Posterior cingulate gyrus (tissue), 11 donors: ENCODE results near the gene IER5.
A peak's percentile ranks its signal among the peaks of the same experiment; 100 is the strongest.

Source experiments
- DNase-seq, 10 donors: peaks; one replicate each; pipeline versions ENCODE4 v3.0.0 to v3.0.0-alpha.2; 2020 to 2021; ENCODE audit warnings: mixed read lengths in 3 of 10
- intact Hi-C: fragments of 100-400 bp; cut with DNase I; formaldehyde crosslinking; loops from one replicate; pipeline ENCODE4 v1.15.1; 2023

The IER5 gene

DNA sequence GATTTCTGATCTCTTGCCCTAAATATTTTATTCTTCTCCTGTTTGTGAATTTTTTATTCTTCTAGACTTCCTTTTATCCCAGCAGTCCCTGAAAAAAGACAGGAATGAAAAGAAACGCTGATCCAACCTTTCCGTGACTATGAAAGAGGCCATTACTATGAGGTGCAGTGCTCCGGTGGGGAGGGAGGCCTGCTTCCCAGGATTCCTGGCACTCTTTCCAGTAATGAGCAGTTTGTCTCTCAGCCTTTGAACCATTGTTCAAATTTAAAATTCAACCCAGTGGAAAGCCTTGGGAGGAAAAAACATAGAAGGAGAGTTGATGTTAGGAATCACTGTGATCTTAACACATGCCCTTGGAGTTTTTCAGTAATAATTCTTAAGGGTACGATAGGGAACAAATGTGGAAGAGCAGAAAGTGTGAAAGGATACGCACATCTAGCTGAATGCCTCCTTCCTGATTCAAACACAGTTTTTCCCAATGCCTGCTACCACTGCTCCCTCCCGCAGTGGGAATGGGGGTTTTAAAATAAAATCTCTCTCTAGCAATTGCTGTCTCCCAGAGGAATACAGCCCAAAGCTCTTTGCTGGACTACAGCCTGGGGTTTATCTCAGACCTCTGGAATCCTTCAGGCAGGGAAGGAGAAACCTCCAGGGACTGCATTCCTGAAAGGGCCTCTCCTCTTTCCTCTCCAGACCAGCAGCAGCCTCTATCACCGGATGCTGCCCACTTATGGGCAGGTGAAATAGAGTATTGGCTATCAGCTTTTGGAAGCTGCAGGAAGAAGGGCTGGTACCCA, 6.1 kb downstream of the IER5 start:
- no peak for DNase-seq
- intact Hi-C loops = no loop called here

DNA sequence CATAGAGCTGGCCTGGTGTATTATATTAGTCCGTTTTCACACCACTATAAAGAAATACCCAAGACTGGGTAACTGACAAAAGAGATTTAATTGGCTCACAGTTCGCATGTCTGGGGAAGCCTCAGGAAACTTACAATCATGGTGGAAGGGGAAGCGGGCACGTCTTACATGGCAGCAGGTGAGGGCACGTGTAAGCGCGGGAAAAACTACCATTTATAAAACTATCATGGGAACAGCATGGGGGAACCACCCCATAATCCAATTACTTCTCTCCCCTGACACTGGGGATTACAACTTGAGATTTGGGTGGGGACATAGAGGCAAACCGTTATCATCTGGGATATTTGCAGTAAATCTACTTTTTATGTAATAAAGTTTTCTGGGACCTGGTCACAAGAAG, 6.8 kb downstream of the IER5 start:
- intact Hi-C loops = no loop called here
- DNase-seq = no peak

DNA sequence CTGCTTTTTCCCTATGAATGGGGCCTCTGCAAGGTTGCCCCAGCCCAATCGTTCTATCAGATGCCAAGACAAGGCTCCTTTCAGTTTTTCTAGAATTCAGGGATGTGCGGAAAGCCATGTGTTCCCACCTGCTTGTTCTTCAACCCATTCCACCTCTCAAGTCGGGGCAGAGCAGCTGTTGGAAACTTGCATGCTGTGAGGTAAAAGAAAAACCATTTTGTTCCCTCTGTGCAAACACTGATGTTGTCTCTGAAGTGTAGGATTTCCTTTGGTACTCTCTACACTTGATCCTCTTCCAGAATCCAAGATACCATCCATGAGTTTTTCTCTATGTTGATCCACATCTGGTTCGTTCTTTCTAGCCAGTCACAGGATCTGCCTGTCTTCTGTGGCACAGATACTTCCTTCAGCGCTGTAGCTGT, 7.3 kb downstream of the IER5 start:
- intact Hi-C loops = no loop called here
- no peak for DNase-seq

DNA sequence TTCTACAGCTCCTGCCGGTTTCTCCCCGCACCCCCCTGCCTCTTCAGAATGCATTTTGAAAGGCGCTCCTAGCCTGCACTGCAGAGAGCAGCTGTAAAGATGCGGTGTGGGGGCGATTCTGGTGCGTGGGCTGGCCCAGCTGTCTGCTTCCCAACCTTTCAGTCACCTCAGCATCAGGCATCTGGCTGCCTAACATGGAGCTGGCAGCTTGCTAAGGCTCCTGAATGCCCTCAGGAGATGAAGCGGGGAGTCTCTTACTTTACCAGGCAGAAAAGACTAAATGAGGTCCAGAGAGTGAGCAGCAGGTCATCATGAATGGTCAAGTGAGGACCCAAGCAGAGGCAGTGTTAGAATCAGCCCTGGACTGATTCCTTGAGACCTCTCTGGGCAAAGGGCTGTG, 8.7 kb downstream of the IER5 start:
- intact Hi-C loops = no loop called here
- DNase-seq = peak in 8 of 10 donors; percentile 37 to 92 (median 61)

DNA sequence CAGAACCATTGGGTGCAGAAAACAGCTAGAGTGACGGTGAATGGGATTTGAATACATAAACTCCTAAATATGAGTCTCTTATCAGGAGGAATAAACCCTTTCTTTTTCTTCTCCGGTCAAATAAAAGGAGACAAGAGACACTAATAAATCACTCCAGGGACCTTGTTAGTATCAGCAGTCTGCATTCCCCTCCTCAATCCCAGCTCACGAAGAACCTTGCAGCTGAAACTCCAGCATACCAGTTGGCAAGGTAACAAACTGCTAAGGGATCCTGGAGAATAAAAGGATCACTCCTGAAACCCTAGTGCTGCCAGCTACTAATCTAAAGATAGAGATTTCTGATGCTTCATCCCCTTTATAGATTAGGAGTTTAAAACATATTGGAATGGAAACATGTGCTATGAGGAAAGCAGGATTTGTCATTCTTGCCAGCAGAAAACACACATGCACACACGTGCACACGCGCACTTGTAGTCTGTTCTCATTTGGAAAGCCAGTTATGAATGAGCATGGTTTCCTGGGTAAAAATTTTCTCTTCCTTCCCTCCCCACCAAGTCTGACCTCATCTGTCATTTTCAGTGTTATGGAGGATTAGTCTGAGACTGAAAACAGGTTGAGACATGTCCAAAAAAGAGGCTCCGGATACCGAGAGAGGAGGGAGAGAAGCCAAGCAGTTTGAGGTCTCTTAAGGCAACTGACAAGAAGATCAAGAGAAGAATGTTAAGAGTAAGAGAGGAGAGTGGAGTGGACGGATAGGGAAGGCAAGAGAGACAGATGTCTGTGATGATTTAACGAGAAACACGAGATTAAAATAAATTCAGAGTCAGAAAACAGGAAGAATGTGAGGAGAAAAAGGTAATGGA, 10.9 kb downstream of the IER5 start:
- DNase-seq = no peak
- intact Hi-C loops = no loop called here

DNA sequence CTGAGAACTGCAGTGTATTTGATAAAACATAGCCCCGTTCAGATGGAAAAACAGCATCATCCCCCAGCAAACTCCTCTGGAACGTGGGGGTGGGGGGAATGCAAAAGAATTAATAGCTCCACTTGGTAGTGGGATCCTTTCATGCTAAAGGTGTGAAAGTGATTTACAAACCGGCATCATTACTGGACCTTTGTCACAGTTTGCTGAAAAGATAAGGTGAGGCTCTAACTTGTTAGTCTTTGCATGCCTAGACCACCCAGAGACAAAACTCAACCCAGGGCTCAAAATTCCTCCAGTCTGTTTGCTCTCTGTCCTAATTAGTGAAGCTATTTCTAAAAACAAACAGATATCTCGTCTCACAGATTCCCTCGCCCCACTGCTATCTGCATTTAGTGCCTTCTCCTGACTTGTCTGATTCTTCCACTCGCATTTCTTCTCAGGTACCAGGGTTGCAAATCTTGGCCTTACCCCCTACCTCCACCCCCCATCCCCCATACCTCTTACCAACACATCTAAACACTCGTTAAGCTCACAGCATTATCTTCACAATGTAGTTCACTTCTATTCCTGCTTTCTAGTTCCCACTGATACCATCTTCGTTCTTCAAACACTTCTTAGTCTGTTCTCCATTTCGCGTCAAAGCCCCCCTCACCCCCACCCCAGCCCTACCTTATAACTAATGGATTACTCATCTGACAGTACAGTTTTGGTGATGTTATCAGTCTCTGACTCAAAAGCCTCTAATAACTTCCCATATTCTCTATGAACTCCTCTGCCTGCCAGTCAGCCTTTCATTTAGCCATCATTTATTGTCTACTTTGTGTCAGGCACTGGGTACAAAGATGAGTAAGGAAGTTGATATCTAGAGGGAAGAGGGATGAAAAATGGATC, 11.8 kb downstream of the IER5 start:
- intact Hi-C loops = no loop called here
- DNase-seq = no peak

DNA sequence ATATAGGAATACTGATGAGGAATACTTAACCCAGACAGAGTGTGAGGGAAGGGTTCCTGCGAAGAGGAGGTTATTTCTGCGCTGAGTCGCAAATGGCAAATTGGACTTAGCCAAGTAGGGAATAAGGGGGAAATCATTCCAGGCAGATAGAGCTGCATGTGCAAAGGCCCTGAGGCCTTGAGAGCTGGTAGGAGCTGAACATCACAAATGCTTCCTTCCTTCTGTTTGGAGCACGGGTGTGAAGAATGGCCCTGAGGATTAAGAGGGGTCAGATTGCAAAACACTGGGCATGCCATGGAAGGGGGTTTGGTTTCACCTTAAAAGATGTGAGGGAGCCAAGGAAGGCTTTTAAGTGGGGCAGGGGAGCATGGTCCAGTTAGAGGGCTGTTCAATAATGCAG, 12.4 kb downstream of the IER5 start:
- DNase-seq = no peak
- intact Hi-C loops = no loop called here

DNA sequence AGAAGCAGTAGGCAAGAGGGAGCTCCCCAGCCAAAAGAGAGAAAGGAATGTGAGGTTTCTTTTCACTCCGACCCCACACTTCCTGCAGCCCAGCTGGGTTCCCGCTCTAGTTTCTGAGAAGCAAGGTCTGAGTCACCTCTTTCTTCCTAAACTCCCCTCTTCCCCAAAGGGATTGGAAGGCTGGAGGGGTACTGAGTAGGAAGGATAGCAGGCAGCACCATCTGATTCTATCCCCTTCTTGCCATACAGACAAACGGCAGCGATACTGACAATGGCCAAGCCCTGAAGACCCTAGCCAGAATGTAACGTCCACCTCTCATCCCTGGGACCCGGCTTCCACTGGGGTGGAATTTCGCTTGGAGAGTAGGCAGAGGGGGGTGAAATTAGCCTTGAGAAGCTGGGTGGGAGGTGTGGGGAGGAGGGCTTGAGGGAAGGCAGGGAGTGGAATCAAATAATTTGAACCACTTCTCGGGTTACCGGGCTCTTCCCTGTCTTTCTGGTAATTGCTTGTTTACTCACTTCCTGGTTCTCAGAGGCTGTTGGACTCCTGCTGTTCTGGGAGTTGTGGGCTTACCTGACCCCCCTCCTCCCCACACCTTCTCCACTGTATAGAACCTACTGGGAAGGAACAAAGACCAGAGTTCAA, 13.2 kb downstream of the IER5 start:
- peak in 1 of 10 donors; percentile 80 for DNase-seq

DNA sequence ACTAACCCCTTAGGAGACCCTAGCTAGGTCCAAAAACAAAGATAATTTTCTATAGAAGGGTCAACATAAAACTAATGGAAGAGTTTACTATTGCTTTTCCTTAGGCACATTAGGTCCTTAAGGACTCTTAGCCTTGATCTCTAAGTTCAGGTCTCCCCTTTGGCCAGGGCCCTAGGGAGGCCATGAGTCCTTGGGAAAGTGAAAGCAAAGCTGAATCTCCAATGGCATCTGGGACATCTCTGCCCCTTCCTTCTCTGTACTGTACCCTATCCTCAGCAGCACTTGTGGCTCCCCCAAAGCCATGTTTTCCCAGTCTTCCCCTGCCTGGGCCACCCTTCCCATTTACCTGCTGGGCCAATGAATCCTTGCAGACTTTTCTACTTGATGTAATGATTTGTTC, 14.3 kb downstream of the IER5 start:
- DNase-seq = no peak

More for the DNA sequence above, 13.2 kb downstream of the IER5 start:
- intact Hi-C loops = no loop called here

DNA sequence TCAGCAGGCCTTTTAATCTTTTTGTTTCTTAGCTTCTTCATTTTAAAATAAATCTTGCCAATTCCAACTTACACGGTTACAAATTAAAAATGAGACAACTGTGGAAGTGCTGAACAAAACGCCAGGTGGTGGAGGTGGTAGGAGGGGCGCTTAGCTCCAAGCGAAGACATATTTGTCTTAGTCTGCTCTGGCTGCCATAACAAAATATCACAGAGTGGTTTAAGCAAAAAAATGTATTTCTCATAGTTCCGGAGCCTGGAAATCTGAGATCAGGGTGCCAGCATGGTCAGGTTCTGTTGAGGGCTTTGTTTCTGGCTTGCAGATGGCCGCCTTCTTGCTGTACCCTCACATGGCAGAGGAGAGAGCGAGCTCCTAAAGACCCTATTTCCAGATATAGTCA, 14.9 kb downstream of the IER5 start:
- intact Hi-C loops = no loop called here
- DNase-seq = peak in 2 of 10 donors; percentile 36 to 84

More for the DNA sequence above, 14.3 kb downstream of the IER5 start:
- intact Hi-C loops = no loop called here

DNA sequence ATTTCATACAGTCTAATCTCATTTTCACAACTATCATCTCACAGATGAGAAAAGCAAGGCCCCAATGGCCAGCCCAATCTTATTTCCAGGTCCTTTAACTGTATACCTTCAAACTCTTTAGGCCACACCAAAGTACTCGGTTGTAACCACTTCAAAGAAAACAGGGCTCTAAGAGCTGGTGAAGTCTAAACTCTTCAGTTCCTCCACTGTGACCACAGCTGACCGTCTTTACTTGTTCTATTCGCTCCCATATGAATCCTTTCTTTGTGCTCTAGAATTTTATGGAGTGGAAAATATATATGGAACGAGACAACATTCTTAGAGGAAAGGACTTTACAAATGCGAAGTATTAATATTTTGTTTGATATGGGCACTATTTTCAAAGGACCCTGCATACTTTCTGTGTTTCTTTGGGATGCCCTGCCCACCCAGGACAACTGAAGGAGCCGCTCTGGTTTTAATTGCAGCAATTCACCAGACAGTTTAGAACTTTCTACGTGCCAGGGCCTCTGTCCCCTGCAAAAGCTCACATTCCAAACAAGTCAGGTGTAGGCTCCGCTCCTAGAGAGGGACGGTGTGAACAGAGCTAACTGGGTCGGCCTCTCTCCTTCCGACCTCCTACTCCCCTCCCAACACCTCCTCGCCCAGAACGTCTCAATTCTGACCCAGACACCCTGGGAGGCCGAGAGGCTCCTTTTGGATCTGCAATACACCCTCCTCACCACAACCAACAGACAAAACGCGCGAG, 15.7 kb downstream of the IER5 start:
- intact Hi-C loops = loop anchor here (2.0 kb wide), 1 partner anchor 15 kb away; the partner anchor contains the start of gene IER5
- no peak for DNase-seq

DNA sequence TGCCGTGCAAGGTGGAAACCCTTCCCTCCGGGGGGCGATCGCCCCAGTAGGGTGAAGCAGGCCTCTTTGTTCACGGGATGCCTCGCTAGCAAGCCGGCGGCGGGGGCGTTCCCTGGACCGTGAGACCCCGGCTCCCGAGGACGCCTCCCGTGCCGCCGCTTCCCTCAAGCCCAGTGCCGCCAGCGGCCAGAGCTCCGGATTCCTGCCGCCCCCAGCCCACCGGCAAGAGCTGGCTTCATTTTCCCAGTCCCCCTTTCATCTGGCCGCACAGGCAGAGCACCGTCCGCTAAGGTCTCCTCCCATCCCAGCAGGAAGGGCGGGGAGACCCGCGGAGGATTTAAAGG, 16.3 kb downstream of the IER5 start:
- intact Hi-C loops = loop anchor here (2.0 to 5.0 kb wide), 2 partner anchors 16 to 38 kb away; partner anchors contain the start of gene IER5
- DNase-seq = peak in 4 of 10 donors; percentile 27 to 87 (median 58)

DNA sequence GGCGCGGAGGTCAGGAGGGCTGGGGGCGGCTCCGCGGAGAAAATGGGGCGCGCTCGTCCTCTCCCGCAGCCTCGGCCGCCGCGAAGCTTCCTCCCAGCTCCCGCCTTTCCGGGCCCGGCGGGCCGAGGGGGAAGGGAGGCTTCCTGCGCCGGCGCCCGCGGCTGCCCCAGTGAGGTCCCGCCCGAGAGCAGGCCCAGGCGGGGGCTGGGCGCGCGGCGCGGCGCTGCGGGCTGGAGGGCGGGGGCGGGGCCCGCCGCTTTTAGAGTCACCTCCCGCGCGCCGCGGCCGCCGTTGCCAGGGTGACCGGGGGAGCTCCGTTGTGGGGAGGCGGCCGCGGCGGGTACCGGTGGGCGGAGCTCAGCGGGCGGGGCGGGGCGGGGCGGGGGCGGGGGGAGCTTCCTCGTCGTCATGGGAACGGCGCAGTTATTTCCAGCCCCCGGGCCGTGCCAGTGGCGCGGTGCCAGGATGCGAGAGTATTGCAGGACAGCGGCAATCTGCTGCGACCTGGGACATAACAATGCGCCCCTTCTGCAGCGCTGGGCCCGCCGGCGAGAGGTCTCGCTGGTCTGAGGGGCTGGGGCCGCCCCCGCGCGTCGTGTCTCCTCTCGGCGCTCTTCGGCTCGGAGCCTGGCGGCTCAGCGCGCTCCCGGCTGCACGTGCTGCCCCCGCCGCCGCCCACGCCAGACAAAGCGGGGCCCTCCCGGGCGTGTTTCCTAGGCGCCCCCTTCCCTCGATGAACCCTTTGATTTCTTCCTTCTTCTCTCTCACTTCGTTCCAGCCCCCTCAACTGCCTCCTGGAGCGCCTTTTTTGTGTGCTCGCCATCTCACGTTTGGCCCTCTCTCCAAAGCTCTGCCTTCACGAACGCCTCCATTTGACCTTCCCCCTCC, 16.9 kb downstream of the IER5 start:
- intact Hi-C loops = loop anchor here (2.0 to 5.0 kb wide), 2 partner anchors 17 to 37 kb away; partner anchors contain the start of gene IER5
- peak; percentile 78 to 99 (median 91) for DNase-seq

DNA sequence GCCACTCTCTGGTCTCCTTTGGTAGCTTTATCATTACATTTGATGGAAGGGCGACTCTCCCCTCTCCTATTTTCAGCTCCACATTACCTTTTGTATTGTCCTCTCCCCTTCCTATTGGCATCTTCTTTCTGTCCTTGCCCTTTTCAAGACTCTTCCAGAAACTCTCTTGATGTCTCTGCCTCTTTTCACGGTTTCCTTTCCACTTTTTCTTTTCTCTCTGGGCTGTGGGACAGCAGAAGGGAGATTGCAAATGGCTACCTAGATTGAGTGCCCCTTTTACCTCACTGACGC, 17.5 kb downstream of the IER5 start:
- DNase-seq = no peak
- intact Hi-C loops = loop anchor here (5.0 kb wide), 1 partner anchor 36 kb away; no protein-coding TSS in a partner anchor

DNA sequence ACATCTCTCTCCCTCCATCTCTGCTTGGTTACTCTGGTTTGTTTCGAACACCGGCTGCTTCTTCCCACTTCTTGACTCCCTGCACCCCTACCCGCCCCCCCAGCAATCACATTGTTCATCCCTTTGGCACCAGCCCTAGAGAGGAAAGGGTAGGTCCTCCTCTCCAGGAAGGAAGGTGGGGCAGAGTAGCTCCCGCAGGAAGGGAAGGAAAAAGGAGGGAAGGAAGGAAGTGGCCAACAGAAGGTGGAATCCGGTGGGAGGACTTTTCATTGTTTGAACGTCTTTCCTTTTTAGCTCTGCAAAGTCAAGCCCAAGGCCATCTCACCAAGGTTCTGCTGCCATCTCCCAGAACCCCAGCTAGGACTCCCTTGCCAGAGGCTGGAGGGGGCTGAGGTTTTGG, 18.0 kb downstream of the IER5 start:
- no peak for DNase-seq
- intact Hi-C loops = loop anchor here (5.0 kb wide), 1 partner anchor 36 kb away; no protein-coding TSS in a partner anchor

DNA sequence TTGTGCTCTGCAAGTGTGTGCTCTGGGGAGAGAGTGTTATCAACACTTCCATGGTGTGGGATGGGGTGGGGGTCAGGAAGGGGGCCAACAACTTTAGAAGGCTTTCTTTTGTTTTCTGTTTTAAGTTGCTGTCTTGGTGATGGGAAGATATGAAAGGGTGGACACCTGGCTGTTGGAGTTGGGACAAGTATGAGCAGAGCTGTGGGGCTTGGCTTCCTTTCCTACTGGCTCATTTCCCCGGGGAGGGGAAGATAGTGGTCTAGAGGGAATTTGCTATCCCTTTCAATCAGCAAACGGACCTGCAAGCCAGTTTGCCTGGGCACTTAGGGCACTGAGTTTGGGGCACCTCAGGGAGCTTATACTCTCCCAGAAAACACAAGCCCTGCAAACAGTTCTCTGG, 19.2 kb downstream of the IER5 start:
- no peak for DNase-seq
- intact Hi-C loops = loop anchor here (5.0 kb wide), 1 partner anchor 35 kb away; no protein-coding TSS in a partner anchor

DNA sequence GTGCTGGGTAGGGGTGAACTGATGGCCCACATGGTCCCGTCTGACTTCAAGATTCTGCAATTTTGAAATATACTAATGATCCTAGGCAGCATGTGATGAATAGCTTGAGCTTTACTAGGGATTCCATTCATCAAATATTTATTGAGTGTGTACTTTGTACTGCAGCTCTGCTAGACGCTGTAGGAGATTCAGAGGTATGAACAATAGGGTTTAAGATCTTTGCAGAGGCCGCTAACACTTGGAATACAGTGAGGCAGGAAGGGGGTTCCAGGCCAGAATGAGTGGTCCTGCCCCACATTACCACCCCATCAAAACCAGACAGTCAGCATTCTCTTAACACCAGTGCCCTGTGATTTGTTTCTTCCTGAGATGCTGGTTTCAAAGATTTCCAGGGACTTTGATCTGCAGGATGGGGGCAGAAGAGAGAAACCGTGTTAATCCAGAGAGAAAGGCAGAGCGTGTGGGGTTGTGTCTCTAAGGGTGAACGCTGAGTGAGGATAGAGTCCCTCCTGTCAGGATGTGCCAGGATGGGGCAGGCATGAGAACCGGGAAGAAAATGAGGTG, 19.9 kb downstream of the IER5 start:
- no peak for DNase-seq
- intact Hi-C loops = loop anchor here (5.0 kb wide), 1 partner anchor 34 kb away; no protein-coding TSS in a partner anchor

DNA sequence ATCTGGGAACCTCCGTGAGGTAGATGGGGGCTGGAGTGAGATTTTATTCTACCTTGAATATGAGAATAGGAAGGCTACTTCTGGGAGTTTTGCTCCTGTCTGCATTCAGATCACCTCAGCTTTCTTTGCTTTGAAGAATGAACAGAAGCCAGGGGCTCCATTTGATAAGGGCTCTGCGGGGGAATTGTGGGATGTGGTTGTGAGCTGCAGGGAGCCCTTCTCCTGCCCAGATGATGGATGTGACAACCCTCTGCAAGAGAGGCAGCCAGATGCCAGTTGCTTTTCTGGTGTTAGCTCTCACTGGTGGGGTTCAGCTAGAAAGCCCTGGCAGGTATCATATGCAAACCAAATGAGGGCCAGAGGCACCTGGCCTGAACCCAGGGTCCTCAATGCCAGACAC, 21.5 kb downstream of the IER5 start:
- intact Hi-C loops = no loop called here
- no peak for DNase-seq
